Psoas muscle (tissue), 8 donors: Measurements from ENCODE around the gene MOB3C. TPM values are rescaled to one million over a fixed set of nuclear protein-coding genes. Genes with fewer than 3 reads are reported as not detected.

Source experiments
- ATAC-seq, 4 donors: fragments of 200-7000 bp; cut with Tn5 transposase; one replicate each; pipeline ENCODE4 v1.9.1; 2020; ENCODE audit warnings: moderate library complexity in 3 of 4, mild to moderate bottlenecking in 2 of 4
- DNase-seq, 2 donors: peaks; one replicate each; pipeline ENCODE4 v3.0.0-alpha.2; 2020
- H3K27ac ChIP-seq: fragments of 200-600 bp; one replicate; pipeline ENCODE4 v1.8.0; 2022
- H3K27me3 ChIP-seq, 3 donors: fragments of 200-600 bp in 1 of 3; one replicate each; pipeline versions ENCODE4 v1.6.1 to v1.8.0; 2013 to 2022; ENCODE audit warnings: low read length in 2 of 3, mild to moderate bottlenecking in 2 of 3, moderate library complexity in 1 of 3; ENCODE audit not compliant: insufficient read depth in 3 of 3
- H3K36me3 ChIP-seq, 2 donors: fragments of 200-600 bp in 1 of 2; one replicate each; pipeline versions ENCODE4 v1.6.1 to v1.8.0; 2013 to 2022; ENCODE audit warnings: low read depth in 1 of 2, mild to moderate bottlenecking in 1 of 2, moderate library complexity in 1 of 2; ENCODE audit not compliant: insufficient read depth in 1 of 2
- H3K4me1 ChIP-seq: fragments of 200-600 bp; one replicate; pipeline ENCODE4 v1.8.0; 2022
- H3K4me3 ChIP-seq: fragments of 200-600 bp; one replicate; pipeline ENCODE4 v1.8.0; 2022; ENCODE audit warnings: mild to moderate bottlenecking
- H3K9me3 ChIP-seq: fragments of 200-600 bp; one replicate; pipeline ENCODE4 v1.8.0; 2022
- WGBS, 3 donors: extraction: QIAGEN DNeasy Blood & Tissue Kit; methylation state at CpG; one replicate each; pipeline versions ENCODE4 v1.1.6 to v1.1.7; 2013; 5-methylcytosine and 5-hydroxymethylcytosine counted together
- intact Hi-C, 2 donors: fragments of 100-400 bp; cut with DNase I; formaldehyde crosslinking; loops; one replicate each; pipeline versions ENCODE4 v1.11.0 to v1.14.2; 2022
- polyA plus RNA-seq, 3 donors: library from polyadenylated mRNA; stranded (reverse); fragments of 200-250 nt; gene quantifications; one replicate each; pipeline ENCODE4 v1.2.3, GENCODE V29; 2013
- total RNA-seq, 4 donors: library from RNA; stranded (reverse); fragmentation: NEBNext Ultra II Directional in 2 of 4; extraction: Animal tissue kit (Norgen Biotek cat#: 25700) in 2 of 4; gene quantifications; one replicate each; pipeline versions ENCODE4 v1.2.1 to v1.2.4, GENCODE V29; 2021 to 2023
- TF ChIP-seq, protein P1 (sequence below): fragments of 200-600 bp; IDR thresholded peaks from one replicate; pipeline ENCODE4 v1.8.0; 2022; ENCODE audit warnings: antibody characterized with exemption
- donor health status: healthy with polysubstance abuse.
- donor health status: DM: no; HTN: no; CAD: no; lungs with moderate emphysema.
- donor health status: Bipolar disorder and iron deficiency.
- donor health status: healthy.
- donor health status: DM: yes; HTN: yes; CAD: no.
- donor health status: DM: no; HTN: no; CAD: no.
- donor health status: DM: no; HTN: no; CAD: no.
- donor health status: DM: yes; HTN: yes; CAD: no.

The MOB3C gene
- total and polyA plus RNA-seq, 7 donors: 8.7 to 36.3 (median 17.9) TPM

DNA sequence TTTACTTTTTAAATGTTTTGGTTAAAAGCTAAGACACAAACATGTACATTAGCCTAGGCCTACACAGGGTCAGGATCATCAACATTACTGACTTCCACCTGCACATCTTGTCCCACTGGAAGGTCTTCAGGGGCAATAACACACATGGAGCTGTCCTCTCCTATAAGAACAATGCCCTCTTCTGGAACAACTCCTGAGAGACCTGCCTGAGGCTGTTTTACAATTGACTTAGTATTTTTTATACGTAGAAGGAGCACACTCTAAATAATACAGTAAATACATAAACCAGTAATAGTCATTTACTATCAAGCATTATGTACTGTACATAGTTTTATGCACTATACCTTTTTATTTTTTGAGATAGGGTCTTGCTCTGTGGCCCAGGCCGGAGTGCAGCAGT lies 14.1 kb upstream of the MOB3C start:
- WGBS, 3 donors: 81 to 85% (median 81%) methylated on average over 2 of the region's 2 CpGs
- no peak for DNase-seq
- intact Hi-C loops: no loop called here
- no peaks in the 10 kb centered on the region for H3K9me3 ChIP-seq
- H3K27ac ChIP-seq: no peak overlapping the region
- peaks cover 8 to 67% of the 10 kb centered on the region in 2 donors for H3K36me3 ChIP-seq
- H3K27me3 ChIP-seq: no peaks in the 10 kb centered on the region
- H3K4me1 ChIP-seq: no peaks in the 10 kb centered on the region
- H3K4me3 ChIP-seq: no peak overlapping the region
- TF ChIP-seq, protein P1, sequence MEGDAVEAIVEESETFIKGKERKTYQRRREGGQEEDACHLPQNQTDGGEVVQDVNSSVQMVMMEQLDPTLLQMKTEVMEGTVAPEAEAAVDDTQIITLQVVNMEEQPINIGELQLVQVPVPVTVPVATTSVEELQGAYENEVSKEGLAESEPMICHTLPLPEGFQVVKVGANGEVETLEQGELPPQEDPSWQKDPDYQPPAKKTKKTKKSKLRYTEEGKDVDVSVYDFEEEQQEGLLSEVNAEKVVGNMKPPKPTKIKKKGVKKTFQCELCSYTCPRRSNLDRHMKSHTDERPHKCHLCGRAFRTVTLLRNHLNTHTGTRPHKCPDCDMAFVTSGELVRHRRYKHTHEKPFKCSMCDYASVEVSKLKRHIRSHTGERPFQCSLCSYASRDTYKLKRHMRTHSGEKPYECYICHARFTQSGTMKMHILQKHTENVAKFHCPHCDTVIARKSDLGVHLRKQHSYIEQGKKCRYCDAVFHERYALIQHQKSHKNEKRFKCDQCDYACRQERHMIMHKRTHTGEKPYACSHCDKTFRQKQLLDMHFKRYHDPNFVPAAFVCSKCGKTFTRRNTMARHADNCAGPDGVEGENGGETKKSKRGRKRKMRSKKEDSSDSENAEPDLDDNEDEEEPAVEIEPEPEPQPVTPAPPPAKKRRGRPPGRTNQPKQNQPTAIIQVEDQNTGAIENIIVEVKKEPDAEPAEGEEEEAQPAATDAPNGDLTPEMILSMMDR: no peak
- no peak for ATAC-seq

DNA sequence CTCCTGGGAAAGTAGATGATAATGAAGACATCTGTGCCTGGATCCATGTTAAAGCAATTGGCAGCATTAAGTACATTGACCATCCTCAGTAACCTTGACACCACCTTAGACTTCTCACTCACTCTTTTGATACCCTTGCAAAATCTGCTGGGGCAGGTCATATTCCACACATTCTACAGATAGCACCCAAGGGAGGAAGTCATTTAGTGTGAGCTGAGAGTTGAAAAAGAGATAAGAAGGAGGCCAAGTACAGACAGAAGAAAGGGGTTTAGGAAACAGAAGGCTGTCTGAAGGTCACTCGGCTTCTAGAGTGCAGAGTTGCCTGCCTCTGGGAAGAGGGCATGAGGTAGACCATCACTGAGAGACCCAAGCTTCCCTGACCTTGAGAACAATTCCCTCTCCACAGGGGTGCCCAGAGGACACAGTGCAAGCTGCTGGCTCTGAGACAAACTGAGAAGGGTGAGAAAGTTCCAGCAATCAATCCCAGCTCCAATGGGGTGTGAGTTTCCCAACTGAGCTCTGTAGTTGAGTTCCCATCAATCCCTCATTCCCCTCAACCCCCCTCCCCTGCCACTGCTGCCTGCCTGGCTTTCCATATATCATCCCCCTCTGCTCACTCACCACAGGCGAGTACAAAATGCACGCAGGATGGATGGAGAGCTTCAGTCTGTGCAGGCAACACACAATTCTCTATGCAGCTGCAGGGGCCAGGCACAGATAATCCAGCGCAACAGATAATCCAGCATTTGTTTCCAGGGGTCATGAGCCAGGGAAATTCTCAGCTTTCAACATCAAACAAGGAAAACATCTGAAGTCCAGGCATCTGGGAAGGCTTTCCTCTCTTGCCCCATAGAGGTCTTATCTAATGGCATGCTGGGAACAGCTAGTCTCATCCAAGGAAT lies 7.4 kb upstream of the MOB3C start:
- no peaks in the 10 kb centered on the region for H3K9me3 ChIP-seq
- no peak for ATAC-seq
- H3K4me3 ChIP-seq: no peak overlapping the region
- no peak for DNase-seq
- no peak overlapping the region for H3K27ac ChIP-seq
- no peaks in the 10 kb centered on the region for H3K27me3 ChIP-seq
- WGBS, 3 donors: 56 to 73% (median 58%) methylated on average over 4 of the region's 4 CpGs
- H3K36me3 ChIP-seq: peaks cover 0 to 4% of the 10 kb centered on the region in 2 donors
- intact Hi-C loops: loop anchor here (2.0 to 5.0 kb wide), 2 partner anchors 43 to 101 kb away; partner anchors contain the start of gene ATPAF1 (in 1 of the 2)
- no peaks in the 10 kb centered on the region for H3K4me1 ChIP-seq
- TF ChIP-seq, protein P1: no peak

DNA sequence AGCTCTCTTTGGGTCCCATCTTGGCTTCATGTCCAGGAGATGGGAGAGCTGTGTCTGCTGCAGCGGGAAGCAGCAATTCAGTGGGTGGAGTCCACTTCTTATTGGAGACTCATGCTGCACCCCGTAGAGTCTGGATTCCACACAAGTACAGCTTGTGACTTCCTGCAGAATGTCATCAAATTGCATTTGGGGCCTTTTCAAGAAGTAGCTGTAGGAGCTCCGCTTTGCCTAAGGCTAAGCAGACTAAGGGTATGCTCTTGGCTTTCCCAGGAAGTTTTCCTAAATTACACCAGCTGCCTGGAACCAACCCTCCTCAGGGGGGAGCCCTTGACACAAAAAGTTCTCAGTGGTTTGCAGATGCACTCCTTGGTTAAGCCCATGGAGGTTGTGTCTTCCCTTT lies 5.7 kb upstream of the MOB3C start:
- TF ChIP-seq, protein P1: peak; percentile 51
- Histone ChIP-seq H3K4me1 (peaks cover under 1% of the 10 kb centered on the region), H3K9me3 (no peaks in the 10 kb centered on the region), H3K36me3 (no peaks in the 10 kb centered on the region), H3K4me3 (no peak overlapping the region), H3K27me3 (no peaks in the 10 kb centered on the region), H3K27ac (no peak overlapping the region)
- intact Hi-C loops: loop anchor here in 1 of 2 donors (1.0 to 5.0 kb wide), 2 partner anchors 45 to 103 kb away; partner anchors contain the start of gene ATPAF1
- WGBS, 3 donors: 34 to 69% (median 54%) methylated on average over 3 of the region's 3 CpGs
- no peak for DNase-seq
- ATAC-seq: peak; percentile 59 to 82 (median 68)

DNA sequence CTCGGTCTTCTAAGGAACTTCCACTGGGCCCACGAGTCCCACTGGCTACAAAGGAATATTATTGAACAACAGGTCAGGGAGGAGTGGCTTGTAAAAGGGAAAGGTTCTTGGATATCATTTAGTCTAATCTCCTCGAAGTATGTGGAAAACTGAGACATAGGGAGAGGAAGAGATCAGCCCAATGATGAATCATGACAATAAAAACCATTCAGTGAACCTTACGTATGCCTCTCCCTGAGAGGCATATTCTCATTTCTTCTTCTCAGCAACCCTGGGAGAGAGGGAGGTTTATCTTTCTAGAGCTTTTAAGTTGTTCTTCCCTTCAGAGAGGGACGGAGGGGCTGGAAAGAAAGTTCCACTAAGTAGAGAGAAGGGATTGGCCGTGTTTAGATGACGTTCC lies 5.3 kb upstream of the MOB3C start:
- Histone ChIP-seq H3K9me3 (no peaks in the 10 kb centered on the region), H3K4me1 (peaks cover 5% of the 10 kb centered on the region), H3K27me3 (no peaks in the 10 kb centered on the region), H3K27ac (no peak overlapping the region), H3K4me3 (no peak overlapping the region), H3K36me3 (no peaks in the 10 kb centered on the region)
- 64 to 75% (median 66%) methylated on average over 7 of the region's 7 CpGs for WGBS, 3 donors
- no peak for ATAC-seq
- intact Hi-C loops: loop anchor here in 1 of 2 donors (1.0 to 5.0 kb wide), 2 partner anchors 45 to 103 kb away; partner anchors contain the start of gene ATPAF1
- TF ChIP-seq, protein P1: no peak
- no peak for DNase-seq
